NCI-H2227 (cell line): ENCODE measurements around the gene ROR1.

Source experiments
- DNase-seq: peaks from one replicate; lab custom pipeline; 2025; ENCODE audit not compliant: unreplicated experiment; lab: John Stamatoyannopoulos, UW

The ROR1 gene

DNA sequence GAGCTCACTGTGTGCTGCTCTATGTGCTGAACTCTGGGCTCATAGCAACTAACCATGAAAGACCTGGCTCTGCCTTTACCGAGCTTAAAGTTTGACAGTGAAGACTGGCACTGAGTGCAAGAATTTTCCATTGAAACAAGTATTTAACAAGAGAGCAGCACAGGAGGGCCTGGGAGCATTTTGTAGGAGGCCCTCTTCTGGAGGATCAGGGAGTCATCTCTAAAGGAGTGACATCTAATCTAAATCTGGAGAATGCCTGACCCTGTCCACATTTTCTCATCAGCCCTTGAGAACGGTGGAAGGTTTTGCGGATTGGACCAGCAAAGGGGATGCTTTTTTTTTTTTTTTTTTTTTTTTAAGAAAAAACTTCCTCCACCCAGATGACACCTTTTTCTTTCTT lies 150.8 kb downstream of the ROR1 start:
- no peak for DNase-seq

DNA sequence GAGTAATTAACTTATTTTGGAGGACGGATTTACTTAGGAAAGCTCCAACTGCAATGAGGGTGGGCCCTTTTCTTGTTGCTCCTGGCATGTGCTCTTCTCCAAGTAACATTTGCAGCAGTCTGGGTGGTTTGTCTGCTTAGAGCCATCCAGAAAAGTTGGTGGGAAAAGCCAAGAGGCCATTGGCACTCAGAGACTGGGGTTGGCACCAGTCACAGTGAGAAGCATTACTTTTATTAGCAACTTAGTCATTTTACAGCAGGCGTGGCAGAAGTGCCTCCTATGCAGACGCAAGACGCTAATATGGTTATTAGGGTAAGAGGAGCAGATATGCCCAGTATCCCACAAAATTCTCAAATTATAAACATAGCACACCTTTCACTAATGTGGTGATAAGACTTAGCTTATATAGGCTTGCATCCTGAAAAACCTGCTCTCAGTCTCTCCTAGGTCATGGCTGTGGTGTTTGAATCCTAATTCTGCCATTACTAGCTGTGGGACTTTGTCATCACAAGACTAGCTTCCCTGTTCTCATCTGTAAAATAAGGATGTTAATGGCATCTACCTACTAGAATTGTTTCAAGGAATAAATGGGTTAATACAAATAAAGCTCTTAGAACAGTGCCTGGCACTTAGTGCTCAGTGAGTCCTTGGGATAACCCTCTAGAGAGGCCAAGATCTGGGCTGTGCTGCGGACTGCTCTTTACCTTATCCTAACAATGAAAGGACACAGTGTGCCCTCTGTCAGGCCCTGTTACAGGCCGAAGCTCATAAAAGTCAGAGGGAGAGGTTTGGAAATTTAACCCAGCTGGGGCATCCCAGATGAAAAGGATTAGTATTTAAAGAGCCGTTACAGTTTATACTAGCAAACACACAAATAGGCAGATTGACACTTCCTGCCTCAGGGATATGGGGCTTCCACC lies 154.6 kb downstream of the ROR1 start:
- DNase-seq, result no peak

DNA sequence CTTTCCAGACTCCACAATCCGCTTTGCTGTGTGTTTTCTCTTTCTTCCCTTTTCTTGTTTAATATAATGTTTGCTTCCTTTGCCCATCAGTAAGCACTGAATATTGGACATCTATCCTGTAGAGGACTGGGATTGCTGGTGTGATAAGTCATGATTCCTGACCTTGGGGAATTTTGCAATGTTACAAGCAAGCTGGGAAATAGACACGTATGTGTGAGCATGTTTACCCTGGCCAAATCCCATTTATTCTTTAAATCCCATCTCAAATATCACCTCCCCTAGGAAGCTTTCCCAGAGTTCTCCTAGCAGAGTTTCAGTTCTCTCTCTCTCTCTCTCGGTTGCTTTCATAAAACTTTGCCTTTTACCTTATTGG lies 155.3 kb downstream of the ROR1 start:
- no peak for DNase-seq

DNA sequence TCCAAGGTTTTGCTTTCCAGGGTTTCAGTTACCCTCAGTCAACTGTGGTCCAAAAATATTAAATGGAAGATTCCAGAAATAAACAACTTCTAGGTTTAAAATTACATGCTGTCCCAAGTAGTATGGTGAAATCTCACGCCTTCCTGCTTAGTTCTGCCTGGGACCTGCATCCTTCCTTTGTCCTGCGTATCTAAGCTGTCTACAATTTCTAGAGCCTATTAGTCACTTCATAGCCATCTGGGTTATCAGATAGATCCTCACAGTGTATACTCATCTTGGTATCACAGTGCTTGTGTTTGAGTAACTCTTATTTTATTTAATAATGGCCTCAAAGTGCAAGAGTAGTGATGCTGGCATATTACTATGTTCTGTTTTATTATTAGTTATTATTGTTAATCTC lies 157.7 kb downstream of the ROR1 start:
- DNase-seq, result no peak

DNA sequence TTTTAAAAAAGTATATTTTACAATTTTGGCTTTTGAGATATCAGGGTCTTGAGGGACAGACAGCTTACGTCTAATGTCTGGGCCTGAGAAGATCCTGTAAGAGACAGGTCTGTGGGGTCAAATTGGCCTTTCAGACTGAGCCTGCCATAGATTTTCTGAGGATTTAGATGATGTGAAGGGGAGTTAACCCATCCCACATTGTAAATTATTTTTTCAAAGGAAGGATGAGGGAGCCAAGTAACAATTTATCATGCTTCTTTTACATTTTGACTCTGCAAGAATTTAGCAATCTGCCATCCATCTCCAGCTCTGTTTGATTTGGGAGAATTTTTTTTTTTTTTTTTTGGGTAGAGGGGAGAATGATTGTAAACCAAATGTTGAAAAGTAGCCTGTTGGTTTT lies 160.9 kb downstream of the ROR1 start:
- DNase-seq, result no peak

DNA sequence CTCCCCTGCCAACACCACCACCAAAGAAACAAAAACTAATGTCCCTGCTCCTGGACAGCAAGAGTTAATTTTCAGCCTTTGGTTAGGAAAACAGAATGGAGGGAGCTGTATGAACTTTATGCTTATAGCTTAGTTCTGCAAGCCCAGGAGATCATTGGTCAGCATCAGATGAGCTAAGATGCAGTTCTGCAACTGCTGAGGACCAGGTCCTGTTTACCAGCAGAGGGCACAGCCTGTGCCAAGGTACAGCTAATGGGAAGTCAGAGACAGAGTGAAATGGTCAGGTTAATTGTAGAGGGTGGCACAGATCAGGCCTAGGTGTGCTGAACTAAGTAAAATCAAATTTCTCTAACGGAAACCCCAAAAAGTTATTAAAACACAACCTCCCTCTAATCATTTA lies 161.3 kb downstream of the ROR1 start:
- DNase-seq, result no peak

DNA sequence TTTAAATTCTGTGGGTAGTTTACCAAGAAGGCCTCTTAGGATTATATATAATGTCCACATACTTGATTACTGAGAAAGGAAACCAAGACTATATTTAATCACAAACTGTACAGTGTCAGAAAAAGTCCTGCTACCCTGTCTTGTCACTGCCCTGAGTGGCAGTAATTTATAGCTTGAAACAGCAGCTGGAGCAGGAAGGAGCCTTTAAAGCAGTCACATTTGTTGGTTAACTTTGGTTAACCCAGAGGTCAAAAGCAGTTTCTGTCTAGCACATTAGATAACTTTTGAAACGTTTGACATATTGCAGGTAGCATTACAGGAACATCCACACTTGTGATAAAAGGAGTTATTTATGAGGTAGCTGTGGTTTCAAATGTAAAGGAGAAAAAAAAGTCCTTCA lies 161.7 kb downstream of the ROR1 start:
- DNase-seq, result no peak

DNA sequence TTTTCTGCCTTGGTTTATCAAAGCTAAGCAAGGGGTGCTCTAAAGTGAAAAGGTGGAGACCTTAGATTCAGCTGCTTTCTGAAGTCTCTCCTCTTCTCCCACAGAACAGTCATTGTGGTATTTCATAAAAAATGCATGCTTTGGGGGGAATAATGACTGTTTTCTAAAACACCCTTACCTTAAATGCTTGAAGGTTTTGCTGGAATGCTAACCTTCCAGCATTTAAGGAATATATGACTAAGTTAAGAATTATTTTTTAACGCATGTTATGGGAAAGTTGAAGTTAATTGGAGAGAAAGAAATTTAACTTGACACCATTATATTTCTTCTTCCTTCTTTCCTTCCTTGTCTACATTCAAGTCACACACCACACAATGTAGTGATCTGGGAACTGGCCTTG lies 162.5 kb downstream of the ROR1 start:
- no peak for DNase-seq

DNA sequence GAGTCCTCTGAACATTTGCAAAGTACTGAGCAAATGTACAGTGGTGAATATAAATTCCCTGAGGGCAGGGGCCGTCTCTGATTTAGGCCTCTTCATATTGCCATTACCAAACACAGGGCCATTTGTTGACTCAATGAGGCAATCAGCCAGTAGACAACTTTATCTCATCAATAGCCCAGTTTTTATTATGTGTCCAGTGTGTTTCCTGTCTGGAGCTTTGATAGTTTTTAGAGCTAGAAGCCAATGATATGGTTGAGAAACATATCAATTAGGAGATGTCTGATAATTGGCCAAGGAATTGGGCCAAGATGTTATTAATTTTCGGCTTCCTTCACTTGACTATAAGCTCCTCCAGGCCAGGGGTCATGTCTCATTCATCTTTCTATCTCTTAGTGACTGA lies 163.0 kb downstream of the ROR1 start:
- no peak for DNase-seq

DNA sequence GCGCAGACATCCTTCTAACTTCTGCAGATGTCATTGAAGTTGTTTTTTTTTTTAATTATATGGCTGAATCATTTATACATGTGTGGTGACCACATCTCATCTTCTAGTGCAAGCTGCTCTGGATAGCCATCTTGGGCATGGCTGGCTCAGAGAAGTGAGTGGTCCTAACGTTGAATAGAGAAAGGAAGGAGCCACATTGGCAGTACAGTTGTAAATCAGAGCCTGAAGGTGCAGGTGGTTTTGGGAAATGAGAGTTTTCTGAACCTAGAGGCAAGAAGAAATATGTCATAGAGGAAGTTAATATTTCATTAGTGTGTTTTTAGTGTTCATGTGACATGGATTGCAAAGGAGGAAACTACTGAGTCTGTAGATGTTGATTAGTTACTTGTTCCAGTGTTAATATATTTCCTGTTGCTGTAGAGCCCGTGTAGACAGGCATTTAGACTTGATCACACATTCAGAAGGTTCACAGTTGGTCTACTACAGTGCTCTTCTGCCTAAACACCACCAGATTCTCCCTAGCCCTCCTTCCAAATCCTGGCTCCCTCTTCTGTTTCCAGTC lies 163.7 kb downstream of the ROR1 start:
- DNase-seq, result no peak

DNA sequence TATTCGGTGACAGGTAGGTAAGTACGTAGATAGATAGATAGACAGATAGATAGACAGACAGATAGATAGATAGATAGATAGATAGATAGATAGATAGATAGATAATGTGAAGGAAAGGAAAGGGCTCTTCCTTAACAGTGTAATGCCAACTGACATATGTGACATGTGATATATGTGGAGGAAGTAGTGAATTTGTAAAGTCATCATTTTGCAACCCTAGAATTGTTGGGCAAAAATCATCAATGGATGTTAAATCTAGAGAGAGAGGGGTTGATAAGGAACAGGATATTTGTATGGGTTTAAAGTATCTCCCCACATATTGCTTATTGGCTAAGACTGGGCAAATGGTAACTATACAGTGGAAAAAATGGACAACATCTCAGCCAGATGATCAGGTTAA lies 166.6 kb downstream of the ROR1 start:
- DNase-seq, result no peak

DNA sequence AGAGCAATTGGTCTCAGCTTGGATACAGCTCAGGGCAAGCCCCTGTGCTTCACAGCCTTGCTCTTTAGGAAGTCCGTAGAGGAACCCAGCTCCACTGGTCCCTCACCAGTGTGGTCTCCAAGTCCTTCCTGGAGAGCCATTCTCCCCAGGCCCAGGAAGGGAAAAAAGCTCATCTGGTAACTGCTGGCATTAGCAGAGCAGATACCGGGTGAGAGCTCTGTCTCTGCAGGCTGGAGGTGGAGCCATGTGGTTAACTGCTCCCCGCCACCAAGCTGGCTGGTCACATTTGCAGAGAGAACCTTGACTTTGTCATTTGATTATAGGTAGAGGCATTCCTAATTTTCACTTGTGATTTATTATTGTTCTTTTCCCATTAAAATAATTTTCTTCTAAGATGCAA lies 169.6 kb downstream of the ROR1 start:
- no peak for DNase-seq

DNA sequence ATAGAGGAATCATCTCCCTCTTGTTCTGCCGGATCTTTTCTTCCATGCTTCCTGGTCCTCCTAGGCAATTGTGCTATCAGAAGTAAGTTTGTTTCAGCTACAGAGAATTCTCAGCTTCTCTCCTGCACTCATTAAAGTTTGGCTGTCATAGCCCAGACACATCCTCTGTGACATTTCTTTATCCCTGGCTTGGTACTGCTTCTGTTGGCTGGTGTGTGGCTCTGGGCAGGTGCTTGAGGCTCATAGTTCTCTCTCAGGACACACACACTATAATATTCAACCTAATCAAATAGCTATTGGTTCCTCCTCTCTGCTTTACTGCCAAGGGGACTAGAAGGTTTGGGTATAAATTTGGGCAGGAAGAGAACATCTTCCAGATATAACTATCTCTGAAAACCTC lies 172.1 kb downstream of the ROR1 start:
- DNase-seq, result no peak

DNA sequence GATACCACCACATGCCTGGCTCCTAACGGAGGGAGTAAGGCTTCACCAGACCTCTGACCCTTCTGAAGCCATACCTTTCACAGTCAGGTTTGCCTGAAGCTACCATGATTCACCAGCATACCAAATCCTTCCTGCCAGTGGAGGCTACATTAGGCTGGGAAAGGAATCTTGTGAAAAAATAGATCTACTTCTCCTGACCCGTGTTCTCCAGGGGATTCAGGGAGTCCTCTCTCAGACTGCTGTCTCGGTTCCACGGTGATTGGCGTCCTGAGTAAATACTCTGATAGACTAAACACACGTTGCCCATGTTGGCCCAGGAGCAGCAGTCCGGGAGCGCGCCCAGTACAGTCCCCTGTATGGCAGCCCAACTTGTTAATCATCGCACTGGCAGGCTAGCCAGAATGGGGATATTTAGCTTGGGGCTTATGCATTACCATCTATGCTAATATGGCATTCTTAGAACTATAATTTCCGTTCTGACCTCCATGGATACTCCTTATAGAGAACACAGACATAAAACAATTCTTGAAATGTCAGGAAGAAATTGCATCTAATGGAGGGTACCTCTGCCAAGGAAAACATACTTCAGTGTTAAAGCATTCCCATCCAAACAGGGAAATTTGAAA lies 173.2 kb downstream of the ROR1 start:
- no peak for DNase-seq

DNA sequence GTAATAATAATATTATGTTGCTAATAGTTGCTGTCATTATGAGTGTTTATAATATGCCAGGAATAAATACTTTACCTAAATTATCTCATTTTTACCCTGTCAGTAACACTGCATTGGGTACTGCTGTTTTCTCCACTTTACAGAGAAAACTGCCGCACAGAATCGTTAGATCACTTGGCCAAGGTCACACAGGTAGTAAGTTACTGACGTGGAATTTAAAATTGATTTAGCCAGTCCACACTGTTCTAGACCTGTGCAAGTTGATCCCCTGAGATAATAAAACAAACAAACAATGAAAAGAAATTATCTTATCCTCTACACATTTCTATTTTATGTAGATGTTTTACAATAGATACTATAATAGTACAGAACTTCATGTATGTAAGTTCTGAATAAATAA lies 174.1 kb downstream of the ROR1 start:
- DNase-seq, result no peak

DNA sequence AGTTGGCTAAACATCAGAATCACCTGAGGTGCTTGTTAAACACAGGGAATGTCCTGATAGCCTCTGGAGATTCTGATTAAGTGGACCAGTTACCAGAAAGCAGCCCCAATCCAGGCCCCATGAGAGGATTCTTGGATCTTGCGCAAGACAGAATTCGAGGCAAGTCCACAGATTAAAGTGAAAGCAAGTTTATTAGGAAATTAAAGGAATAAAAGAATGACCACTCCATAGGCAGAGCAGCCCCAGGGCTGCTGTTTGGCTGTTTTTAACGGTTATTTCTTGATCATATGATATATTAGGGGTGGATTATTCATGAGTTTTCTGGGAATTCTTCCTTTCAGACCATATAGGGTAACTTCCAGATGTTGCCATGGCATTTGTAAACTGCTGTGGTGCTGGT lies 176.2 kb downstream of the ROR1 start:
- no peak for DNase-seq

DNA sequence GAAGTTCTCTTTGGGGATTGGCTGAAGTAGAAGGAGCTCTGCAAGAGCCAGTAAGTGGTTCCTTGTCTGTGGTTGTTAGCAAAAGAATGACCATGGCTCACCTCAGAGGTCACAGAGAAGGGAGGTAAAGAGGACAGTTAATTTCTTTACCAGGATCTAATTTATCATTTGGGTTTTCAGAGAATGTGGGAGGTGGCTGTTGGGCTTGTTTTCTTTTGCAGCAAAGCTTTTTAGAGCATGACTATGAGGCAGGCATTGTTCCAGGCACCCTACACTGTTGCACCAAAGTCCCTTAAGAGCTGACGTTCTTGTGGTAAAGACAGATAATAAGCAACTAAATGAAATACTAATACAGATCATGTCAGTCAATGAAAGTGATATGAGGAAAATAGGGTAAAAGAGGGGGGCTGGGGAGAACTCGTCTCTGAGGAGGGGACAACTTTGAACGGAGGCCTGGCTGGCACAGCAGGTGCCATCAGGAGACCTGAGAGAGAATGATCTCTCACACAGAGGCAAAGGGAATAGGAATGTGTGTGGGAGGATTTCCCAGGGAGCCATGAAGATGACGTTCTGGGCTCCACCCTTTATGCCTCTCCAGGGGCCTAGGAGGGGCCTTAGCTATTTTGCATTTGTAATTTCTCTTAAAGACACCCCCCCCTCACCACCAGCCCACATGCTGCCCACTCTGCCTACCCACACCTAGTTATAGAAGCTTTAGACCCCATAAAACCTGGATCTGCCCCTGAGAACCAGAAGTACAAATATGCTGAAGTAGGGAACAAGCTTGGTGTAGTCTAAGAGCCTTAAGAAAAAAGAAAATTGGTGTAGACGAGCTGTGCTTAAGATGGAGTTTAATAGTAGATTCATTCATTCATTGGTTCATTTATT lies 177.5 kb downstream of the ROR1 start:
- no peak for DNase-seq

DNA sequence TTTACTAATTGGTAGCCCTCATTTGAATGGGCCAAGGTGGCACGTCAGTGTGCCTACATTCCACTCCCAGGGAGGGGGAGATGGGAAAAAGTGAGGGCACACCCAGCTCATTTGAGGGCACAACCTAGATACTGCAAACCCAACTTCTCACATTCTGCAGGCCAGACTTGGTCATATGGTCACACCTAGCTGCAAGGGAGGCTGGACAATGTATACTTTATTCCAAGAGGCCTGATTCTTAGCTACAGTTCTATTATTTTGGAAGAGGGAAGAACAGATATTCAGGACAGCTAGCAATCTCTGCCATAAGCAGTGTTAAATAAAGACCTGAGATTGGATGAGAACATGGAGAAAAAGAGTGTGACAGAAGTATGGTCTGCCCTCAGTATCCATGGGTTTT lies 180.4 kb downstream of the ROR1 start:
- DNase-seq, result no peak

DNA sequence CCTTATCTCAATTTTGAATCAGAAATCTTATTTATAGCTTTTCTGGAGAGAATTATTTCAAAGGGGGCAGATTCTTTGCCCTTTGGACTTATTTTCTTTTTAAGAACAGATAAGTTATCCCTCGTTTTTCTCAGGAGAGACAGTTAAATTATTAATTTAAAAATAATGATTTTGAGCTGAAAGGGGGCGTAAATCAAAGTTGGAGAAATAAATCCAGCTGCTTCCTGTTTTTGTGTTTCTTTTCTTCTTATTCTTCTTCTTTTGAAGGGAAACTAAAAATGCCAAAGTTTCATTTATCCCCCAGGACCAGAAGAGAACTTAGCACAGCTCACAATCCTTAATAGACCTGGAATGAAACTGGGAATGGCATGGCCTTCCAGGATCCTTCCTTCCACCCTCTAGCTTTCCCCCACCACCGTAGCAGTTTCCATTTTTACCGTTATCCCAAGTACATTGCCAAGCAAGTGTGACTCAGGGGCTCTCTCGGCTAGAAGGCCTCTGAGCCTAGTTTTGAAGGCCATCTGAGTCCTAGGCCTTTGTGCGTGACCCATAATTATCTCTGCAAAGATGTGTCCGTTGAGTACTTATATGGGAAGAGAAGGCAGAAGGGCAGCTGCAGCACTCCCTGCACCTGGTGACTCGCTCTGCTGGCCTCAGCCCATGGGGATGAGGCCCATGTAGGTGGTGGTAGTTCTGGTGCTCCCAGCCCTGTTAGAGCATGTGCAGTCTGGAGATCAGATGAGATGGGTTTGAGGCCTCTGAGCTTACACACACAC lies 181.7 kb downstream of the ROR1 start:
- DNase-seq, result peak; percentile 8

DNA sequence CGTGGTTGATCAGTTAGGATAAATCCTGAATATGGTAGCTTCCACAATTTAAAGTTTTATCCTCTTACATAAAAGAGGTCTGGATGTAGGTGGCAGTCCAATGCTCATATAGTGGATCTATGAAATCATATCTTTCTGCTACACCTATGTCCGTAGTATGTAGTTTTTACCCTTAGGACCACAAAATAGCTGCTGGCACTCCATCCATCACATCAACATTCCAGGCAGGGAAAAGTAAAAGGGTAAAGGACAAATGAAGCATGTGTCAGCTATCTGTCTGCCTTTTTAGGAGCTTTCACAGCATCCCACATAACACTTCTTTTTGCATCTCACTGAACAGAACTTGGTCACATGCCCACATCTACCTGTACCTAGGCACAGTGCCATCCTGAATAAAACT lies 184.7 kb downstream of the ROR1 start:
- DNase-seq, result no peak

DNA sequence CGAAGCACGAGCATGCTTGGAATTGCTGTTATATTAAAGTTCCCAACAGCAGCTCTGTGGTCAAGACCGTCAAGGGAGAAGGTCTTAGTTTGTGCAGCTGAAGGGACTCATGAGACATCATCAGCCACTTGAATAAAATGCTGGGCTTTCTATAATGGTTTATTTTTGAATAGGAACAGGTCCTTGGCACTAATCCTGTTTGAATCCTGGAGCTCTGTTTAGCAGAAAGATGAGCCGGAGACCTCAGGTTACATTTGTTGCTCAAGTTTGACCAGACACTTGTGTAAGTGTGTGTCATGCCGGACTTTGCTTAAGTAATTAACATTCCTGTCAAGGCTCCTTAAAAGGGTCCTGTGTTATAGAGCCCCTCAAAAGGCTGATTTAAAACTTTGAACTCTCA lies 186.5 kb downstream of the ROR1 start:
- DNase-seq, result no peak
